ENCODE measurements around the gene TBX3. TPM values are rescaled to one million over a fixed set of nuclear protein-coding genes. Genes with fewer than 3 reads are reported as not detected.

TBX3 gene
- total RNA-seq, 1 experiment from 2014 or later: 6.6 TPM

DNA sequence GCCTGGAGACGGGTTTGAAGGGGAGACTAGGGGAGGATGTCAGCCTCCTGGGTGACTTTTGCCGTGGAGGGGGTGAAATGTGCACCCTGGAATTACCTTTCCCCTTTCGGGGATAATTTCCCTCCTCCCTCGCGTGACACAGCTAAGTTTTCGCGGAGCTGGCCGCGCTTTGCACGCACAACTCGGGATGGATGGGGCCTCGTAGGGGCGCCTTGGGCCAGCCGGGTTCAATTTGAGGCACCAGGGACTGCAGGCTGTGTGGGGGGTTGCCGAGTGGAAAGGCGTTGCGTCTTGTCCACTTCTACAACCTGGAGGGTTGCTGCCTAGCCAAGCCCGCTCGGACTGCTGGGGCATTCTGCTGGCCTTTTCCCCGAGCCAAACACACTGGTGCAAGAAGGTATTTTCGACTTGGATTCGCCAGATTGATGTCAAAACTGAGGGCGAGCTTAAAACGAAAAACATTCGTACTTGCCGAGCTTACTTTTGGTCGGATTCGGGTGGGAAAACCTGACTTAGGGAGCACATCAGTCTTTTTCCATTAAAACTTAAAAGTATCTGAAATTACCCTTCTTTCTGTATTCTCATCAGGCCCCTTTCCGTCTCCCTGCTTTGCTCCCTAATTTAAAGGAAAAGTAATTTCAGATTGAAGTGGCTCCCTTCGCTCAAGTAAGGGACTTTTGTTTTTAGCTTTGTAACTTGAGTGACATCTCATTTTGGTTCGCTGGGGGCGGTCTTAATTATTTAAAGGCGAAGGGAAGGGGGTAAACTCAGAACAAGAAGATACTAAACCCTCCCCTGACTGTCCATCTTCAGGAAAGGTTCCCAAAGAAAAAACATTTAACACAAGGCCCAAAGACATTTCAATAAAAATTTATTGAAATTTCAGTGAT is 14.3 kb downstream of the TBX3 start:
- no peak for DNase-seq (ENCODE audit: extremely low read depth, low read depth)

DNA sequence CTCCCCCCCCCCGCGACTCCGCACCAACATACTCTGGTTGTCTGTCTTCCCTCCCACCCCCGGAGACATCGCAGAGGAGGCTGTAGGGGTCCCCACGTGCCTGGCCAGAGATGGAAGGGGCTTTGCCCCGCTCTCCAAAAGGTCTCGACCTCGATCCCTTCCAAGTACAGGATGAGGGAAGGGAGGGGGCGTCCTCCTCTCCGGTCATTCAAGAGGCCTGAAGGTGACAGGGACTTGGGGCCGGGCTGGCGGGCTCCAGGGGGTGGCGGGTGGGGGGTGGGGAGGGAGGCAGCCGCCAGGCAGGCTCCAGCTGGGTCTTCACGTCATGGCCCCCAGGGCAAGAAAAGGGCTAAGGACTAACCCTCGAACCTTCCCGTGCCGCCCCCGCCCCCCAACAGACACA is 15.1 kb downstream of the TBX3 start:
- DNase-seq (ENCODE audit: extremely low read depth, low read depth): no peak

DNA sequence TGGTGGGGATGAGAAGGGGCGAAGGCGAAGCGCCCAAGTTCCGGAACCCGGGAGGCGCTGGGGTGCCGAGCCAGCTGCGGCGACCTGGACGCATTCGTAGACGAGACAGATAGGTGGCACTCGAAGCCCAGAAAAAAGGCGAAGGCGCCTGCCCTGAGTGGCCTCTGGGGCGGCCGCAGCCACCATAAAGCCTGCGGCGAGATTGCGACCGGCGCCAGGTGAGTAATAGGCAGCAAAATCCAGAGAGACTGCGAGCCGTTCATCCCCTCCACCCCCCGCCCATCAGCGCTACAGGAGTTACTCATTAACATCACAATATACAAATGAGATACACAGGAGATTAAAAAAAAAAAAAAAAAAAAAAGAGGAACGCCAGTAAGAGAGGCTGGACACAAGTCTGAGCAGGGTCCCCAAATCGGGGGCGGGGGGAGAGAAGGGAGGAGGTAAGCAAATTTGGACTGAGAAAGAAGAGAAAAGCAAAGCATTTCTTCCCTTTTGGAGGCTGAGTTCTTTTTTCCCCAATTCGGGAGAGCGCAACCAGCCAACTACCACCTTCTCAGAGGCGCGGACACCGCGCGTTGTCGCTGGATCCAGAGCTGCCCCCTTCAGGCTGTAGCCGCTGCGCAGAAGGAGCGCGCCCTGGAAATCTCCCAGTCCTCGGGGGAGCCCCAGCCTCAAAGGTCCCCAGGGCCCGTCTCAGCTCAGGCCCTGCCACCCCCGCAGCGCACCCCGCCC is 15.7 kb downstream of the TBX3 start:
- DNase-seq (ENCODE audit: extremely low read depth, low read depth): peak; percentile 85

DNA sequence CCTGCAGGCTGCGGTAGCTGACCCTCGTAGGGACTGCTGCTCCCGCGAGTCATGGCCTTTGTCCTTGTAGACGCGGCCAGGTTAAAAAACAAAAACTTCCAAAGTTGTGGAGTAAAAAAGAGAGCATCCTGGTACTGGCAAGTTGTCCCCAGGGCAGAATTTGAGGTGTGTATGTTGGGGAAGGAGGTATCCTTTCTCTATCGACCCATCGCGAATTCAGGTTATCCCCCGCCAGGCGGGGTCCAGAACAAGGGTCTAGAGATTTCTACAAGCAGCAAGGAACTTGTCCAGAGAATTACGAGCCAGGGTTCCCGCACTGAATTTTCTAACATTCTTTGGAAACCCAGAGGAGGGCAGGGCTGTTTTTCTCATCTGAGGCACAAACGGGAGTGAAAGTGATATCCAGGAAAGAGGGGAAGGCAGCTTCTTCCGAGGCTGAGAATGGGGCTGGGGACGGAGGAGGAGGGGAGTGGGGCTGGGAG is 16.3 kb downstream of the TBX3 start:
- DNase-seq (ENCODE audit: extremely low read depth, low read depth): no peak

DNA sequence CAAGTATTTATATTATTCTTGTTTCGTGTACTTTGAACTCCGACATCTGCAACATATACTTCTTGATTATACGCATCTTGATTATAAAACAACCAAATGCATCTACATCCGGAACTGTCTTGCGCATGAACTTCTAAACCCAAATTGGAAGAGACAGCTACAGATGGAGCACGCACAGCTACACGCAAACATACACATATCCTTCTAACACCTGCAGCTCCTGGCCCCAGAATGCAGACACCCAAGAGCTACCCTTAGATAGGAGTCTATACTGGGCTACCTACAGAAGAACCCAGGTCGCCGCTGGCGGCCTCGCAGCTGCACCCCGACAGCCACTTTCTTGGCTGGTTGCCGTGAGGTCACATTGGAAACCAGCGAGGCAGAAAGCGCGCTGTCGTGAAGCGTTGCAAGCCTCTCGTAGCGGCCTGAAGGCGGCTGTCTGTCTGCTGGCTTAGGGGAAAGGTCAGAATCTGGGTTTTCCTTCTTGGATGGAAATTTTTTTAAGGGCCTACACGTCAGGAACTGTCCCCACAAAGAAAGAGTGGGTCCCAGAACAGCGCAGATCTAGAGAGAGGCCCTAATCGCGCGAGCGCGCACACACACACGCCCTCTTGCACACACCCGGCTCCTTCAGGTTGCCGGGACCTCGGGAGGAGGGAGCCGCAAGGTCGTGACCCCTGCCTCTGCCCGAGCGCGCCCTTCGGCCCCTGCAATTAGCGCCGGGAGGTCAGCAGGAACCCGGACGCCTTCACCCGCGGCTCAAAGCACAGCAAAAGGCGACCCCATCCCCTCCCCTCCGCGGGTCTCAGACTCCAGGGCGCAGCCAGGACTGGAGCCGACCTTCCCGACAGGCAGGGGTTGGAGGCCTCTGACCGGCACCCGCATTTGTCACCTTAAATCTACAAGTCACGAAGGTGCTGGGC is 17.0 kb downstream of the TBX3 start:
- no peak for DNase-seq (ENCODE audit: extremely low read depth, low read depth)

DNA sequence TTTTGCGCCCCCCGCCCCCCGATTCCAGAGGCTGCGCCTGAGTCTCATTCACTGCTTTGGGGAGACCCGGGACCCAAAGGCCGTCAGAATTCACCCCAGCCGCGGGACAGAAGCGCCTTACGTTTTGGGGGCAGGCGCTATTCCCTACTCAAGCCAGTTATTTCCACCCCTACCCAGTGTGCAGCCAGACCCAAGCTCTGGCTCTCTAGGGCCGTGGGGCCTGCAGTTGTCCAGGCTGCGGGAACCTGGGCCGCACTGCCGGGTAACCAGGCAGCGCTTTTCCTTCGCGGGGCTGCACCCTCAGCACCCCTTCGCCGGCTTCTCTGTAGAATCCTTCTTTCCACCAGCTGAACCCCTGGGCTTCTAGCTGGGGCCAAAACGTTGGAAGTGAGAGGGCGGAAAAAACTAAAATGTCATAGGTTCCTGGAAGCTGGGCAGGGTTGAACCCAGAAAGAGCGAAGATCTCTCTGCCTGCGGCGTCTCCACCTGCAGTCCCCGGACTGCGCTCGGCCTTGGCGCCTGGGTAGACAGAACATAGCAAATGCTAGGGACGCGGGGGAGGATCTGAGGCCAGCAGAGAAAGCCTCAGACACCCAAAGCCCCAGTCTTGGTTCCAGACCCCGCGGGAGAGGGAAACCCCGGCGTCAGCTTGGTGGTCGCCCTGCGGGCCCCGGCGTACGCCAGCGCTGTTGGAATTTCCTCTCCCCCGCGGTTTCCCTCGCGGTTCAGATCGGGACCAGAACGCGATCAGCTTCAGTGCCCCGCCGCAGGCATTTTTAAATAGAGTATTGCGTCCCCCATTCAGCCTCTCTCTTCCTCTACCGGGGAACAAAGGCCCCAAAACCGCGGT is 18.3 kb downstream of the TBX3 start:
- DNase-seq (ENCODE audit: extremely low read depth, low read depth): no peak

DNA sequence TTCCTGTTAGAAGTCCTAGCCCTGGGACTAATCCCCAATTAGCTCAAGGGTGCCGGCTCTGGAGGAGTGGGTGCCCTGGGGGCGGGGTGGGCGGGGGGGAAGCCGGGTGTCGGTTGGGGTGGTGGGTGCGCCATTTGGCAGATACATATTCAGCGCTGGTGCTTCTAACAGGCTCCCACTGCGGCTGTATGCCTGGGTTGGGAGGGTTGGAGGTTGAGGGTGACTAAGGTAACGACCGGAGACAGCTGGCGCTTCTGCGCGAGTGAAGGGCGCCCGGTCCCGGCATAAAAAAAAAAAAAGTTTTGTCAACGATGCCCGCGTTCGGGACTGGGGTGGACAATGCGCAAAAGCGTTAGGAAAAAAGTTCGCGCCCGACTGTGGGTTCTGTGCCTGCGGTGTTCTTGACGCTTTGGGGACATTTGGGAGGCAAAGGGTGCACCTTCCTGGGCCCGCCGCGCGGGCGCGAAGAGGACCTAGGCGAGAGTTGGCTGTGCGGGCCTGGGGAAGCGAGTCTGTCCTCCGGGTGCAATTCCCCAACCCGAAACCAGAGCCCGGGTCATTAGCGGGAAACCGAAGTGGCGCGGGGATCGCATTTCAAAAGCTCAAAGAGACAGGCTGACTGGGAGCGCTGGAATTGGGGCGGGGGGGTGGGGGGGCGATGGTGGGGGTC is 19.2 kb downstream of the TBX3 start:
- no peak for DNase-seq (ENCODE audit: extremely low read depth, low read depth)

DNA sequence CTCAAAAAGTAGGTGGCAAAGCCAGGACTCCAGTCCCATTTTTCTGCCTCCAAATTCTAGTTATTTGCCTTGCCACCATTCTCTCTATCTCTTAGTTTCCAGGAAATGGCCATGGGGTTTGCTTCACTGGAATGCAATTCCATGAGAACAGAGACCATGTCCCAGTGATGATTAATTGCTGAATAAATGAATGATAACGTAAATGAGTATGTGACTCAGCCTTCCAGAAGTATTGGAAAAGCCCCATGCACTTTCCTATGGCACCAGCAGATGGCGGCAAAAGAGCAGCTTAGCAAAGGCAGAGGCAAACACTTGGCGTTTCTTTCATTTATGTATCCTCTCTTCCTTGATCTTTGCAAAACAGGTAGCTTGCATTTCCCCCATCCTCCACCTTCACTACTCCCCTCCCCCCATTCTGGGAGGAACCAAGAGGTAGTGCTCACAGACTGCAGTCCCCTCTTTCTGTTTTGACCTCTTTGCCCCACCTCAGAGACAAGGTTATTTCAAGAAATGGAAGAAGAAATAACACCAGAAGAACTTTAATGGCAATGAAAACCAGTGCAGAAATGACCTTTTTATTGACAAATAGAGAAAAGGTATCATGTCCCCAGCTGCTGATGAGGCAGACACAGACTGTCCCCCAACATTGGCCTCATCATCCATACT is 21.3 kb downstream of the TBX3 start:
- peak; percentile 69 for DNase-seq (ENCODE audit: extremely low read depth, low read depth)

DNA sequence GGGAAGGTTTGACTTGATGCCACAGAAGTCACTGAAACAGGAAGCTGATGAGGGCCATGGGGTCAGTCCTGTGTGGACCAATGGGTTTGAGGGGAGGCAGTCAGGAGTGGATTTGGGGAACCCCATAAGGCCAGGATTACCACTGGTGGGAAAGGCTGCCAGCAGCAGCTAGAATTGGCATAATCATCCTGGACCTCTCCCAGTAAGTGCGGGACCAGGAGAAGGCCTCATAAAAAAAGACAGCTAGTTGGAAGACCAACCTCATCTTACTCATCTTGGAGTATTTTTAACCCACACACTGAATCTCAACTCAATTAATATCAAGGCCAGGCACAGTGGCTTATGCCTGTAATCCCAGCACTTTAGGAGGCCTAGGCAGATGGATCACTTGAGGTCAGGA is 22.7 kb downstream of the TBX3 start:
- no peak for DNase-seq (ENCODE audit: extremely low read depth, low read depth)

DNA sequence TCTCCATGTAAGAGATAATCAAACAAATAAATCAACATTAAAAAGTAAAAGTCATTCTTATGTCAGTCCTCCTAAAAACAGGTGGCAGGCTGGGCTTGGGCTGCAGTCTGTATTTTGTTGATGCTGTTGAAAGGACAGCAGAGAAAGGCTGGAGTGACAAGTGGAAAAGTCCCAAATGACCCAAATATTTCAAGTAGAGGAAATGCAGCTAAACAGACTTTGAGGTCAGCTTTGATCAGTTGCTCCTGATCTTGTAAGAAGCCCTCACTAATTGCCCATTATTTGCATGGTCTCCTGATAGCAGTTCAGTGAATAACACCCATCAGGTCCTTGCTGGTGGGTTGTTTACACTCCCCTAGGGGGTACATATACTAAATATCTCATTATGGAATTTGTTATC is 24.9 kb downstream of the TBX3 start:
- DNase-seq (ENCODE audit: extremely low read depth, low read depth): no peak

DNA sequence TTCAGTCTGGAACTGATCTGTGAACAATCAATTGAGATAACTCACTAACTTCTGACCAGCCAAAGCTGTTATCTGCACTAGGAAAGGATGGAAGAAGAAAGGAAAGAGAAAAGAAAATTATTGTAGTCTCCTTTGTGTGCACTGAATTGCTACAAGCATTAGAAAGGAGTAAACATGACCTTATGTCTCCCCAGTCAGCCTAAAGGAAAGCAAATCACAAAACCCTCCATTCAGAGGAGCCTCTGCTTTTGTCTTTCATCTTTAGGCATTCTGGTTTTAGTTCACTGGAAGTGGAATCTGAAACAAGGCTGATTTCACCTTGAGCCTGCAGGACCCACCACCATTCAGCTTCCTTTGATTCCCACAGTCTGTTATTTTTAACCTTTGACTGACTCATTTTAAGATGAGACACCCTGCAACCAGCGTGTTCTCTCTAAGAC is 26.0 kb downstream of the TBX3 start:
- DNase-seq (ENCODE audit: extremely low read depth, low read depth): no peak

DNA sequence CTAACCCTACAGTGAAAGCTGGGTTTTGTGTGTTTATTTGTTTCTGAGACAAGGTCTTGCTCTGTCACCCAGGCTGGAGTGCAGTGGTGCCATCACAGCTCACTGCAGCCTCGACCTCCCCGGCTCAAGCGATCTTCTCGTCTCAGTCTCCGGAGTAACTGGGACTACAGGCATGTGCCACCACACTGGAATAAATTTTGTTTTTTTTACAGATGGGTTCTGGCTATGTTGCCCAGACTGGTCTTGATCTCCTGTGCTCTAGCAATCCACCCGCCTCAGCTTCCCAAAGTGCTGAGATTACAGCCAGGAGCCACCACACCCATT is 26.4 kb downstream of the TBX3 start:
- no peak for DNase-seq (ENCODE audit: extremely low read depth, low read depth)

DNA sequence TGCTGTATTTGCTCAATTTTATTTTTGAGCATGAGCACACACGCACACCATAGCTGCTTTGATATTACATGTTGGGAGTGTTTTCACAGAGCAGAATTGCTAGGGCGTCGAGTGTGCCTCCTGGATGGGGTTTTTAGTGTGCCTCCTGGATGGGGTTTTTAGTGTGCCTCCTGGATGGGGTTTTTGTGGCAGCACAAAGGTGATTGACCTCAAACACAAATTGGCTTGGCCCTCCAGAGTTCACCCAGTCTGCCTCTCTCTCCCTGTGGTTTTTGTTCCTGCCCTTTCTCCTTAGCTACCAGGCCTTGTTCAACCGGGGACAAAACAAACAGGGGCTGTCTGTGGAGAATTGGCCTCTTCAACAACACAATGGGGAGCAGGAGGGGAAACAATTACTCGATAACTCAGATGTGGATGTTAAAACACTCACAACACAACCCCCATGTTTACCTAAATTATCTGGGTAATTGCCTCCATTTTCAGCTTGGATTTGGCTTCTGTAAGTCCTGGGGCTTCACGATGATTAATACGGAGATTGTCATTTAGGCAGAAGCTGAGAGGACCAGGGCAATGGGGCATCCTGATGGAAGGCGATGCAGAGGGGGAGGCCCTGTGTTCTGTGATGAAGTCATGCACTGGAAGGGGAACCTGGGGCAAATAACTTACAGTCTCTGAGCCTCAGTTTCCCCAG is 26.9 kb downstream of the TBX3 start:
- no peak for DNase-seq (ENCODE audit: extremely low read depth, low read depth)

DNA sequence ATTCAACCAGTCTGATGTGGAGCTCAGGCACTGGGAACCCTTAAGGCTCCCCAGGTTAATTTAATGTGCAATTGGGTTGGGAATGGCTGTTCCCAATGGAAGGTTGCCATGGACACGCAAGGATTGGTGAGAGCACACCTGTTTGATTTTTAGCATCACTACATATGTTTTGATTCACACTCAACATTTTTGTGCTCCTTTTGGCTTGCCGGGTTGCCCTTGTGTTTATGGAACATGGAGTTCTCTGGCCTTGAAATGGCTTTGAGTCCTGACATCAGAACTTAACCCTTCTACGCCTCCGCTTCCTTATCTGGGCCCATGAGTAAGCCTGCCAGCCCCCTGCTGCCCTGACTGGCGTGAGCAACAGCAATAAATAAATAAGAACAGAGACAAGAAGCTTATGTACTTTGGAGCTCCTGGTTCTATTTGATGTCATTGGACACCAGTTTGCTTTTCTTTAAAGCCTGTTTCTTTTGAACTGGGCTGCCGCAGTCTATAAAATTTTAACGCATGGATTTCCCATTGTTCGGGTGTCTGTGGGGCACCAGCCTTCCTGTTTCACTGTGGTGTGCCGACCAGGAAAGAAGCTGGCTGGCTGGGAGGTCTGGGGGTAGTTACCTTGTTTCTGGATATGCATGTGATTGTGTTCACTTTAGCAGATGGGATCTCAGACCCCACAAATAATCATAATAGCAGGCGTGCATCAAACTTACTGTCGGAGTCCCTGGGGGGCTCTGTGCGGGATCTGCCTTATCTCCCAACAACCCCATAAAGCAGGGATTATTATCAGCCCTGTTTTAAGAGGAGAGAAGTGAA is 27.8 kb downstream of the TBX3 start:
- no peak for DNase-seq (ENCODE audit: extremely low read depth, low read depth)

DNA sequence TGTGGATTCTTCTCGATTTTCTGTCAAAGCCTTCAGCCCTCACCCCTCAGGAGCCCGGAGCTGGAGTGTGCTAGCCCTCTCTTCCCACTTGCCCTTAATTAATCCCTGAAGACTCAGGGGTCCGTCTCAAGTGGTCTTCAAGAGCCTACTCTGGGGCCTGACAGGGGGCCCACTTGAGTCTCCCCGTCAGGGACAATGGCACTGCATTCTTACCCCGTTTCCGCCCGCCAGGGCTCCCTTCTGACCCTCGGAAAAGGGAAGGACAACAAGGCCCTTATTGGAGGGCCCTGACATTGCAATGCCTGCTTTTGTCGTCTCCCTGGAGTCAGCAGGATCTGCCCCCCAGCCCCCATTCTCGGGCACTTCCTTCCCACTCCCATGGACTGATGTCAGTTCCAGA is 34.4 kb downstream of the TBX3 start:
- no peak for DNase-seq (ENCODE audit: extremely low read depth, low read depth)

DNA sequence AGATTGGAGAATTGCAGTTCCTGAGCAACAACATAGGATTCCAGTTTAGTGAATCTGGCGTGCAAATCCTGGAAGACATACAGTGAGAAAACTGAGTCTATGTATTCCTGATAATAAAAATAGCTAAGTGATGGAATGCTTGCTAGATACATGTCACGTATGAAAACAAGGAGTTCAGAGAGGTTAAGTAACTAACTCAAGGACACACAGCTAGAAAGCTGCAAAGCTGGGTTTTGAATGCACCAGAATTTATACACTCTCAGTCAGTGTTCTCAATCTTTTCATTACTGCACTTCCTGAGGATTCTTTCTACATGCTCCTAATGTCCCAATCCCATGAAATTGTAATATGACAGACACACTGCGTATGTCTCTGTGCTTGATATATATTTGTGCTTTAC is 35.3 kb downstream of the TBX3 start:
- DNase-seq (ENCODE audit: extremely low read depth, low read depth): no peak

DNA sequence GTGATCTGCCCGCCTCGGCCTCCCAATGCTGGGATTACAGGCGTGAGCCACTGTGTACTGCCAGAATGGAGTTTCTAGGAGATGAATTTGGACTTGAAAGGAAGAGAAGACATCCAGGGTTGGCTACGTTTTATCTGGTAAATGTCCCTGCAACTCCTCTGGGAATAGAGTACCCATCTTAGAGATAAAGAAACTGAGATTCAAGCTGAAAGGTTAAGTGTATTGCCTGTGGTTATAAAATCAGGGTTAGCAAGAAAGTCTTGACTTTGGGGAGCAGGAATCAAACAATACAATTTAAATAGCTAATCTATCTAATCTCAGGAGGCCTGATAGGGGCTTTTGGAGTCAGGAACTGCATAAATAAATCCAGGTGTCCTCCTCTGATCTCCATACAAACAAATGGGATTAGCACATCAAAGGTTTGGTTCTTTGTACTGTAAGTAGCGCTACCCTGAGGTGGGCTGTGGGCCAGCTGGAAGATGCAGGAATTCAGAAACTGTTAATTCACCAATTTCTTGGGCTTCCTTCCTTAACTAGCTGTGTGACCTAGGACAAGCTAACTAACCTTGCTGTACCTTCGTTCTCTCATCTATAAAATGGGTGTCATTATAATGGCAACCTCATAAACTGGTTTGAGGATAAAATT is 45.1 kb downstream of the TBX3 start:
- no peak for DNase-seq (ENCODE audit: extremely low read depth, low read depth)

Measured in NCI-H460 (cell line).